HPDE6-E6E7 (cell line): ENCODE data around the gene HSPA2.

ENCODE experiments used
- DNase-seq: peaks from one replicate; pipeline ENCODE4 v3.0.0; 2011; ENCODE audit warnings: missing footprints; ENCODE audit errors: extremely low spot score

The HSPA2 gene

GRCh38 chr14:64540208-64541202 lies at the start of gene HSPA2:
Gene HSPA2 (plus strand): TSS chr14:64540741. CDS start chr14:64540850, 109 bp downstream.
- DNase-seq = peak; percentile 99

- DNase-seq = no peak
Measured at GRCh38 chr14:64491637-64492036, 48.9 kb upstream of the HSPA2 start.

GRCh38 chr14:64493455-64493854 lies 47.1 kb upstream of the HSPA2 start:
- no peak for DNase-seq

GRCh38 chr14:64495252-64495651 lies 45.3 kb upstream of the HSPA2 start:
- DNase-seq = no peak

- DNase-seq = no peak
Measured at GRCh38 chr14:64496764-64497163, 43.8 kb upstream of the HSPA2 start.

GRCh38 chr14:64500088-64500487 lies 40.5 kb upstream of the HSPA2 start:
- DNase-seq = no peak

- no peak for DNase-seq
Measured at GRCh38 chr14:64501411-64502171, 39.0 kb upstream of the HSPA2 start.

- no peak for DNase-seq
Measured at GRCh38 chr14:64502456-64502855, 38.1 kb upstream of the HSPA2 start.

GRCh38 chr14:64502887-64503433 lies 37.6 kb upstream of the HSPA2 start:
- DNase-seq = no peak

GRCh38 chr14:64503434-64504309 lies 36.9 kb upstream of the HSPA2 start, which contains the start of gene ZBTB25:
Gene ZBTB25 (minus strand): TSS chr14:64503838. CDS start chr14:64490533, 13,305 bp downstream.
- peak; percentile 73 for DNase-seq

- peak; percentile 53 for DNase-seq
Measured at GRCh38 chr14:64504310-64504896, 36.1 kb upstream of the HSPA2 start, which contains the start of gene ZBTB1. Gene ZBTB1 (plus strand): TSS chr14:64504770. CDS start chr14:64521505, 16,735 bp downstream.

- DNase-seq = peak; percentile 86
Measured at GRCh38 chr14:64504897-64505794, 35.4 kb upstream of the HSPA2 start.

- no peak for DNase-seq
Measured at GRCh38 chr14:64506721-64507120, 33.8 kb upstream of the HSPA2 start.

- DNase-seq = peak; percentile 72
Measured at GRCh38 chr14:64507376-64508156, 33.0 kb upstream of the HSPA2 start.

- DNase-seq = no peak
Measured at GRCh38 chr14:64508215-64508776, 32.2 kb upstream of the HSPA2 start.

GRCh38 chr14:64509036-64509435 lies 31.5 kb upstream of the HSPA2 start:
- DNase-seq = no peak

GRCh38 chr14:64510825-64511671 lies 29.5 kb upstream of the HSPA2 start:
- DNase-seq = no peak
